Measurements from ENCODE around the gene LYZL1. TPM values are rescaled to one million over a fixed set of nuclear protein-coding genes. Genes with fewer than 3 reads are reported as not detected.

The LYZL1 gene
- total and polyA plus RNA-seq, 12 donors = not detected

DNA sequence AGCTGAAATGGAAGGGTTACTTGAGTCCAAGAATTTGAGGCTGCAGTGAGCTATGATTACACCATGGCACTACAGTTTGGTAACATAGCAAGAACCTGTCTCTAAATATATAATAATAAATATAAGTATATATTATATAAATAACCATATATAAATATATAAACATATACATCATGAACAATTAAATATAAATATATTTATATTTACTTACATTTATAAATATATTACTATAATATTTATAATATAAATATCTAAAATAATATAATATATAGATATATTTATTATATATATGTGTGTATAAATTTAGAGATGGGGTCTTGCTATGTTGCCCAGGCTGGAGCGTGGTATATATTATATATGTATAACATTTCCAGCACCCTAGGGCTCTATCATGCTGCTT is 42.4 kb upstream of the LYZL1 start:
- TF ChIP-seq, protein P1, sequence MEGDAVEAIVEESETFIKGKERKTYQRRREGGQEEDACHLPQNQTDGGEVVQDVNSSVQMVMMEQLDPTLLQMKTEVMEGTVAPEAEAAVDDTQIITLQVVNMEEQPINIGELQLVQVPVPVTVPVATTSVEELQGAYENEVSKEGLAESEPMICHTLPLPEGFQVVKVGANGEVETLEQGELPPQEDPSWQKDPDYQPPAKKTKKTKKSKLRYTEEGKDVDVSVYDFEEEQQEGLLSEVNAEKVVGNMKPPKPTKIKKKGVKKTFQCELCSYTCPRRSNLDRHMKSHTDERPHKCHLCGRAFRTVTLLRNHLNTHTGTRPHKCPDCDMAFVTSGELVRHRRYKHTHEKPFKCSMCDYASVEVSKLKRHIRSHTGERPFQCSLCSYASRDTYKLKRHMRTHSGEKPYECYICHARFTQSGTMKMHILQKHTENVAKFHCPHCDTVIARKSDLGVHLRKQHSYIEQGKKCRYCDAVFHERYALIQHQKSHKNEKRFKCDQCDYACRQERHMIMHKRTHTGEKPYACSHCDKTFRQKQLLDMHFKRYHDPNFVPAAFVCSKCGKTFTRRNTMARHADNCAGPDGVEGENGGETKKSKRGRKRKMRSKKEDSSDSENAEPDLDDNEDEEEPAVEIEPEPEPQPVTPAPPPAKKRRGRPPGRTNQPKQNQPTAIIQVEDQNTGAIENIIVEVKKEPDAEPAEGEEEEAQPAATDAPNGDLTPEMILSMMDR (IDR thresholded peaks at IDR 0.05) = no peak
- H3K27ac ChIP-seq = no peak overlapping the region
- no peak for DNase-seq
- no peak for ATAC-seq
- 94 to 98% methylated on average over 1 of the region's 1 CpG for WGBS, 2 donors
- H3K4me1 ChIP-seq = no peaks in the 10 kb centered on the region
- H3K36me3 ChIP-seq = no peaks in the 10 kb centered on the region
- H3K4me3 ChIP-seq = no peak overlapping the region
- peaks cover 0 to 4% (median 0%) of the 10 kb centered on the region in 7 donors for H3K27me3 ChIP-seq
- intact Hi-C loops (cut with DNase I) = no loop called here
- no peaks in the 10 kb centered on the region for H3K9me3 ChIP-seq

DNA sequence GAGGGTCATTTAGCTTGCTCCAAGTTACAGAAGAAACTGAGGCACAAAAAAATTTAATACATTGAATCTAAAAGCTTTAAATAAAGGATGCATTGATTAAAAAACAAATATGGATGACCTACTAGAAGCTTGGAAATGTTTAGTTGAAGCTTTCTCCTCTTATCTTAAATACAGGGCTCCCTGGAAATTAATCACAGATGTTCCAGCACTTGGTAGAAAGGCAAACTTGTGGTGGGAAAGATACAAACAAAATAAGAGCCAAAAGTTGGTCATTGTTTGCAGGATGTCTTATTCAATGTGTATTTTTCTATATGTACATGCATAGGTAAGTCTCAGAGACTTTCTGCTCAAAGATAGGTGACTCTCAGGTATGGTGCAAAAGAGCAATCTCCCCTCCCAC is 40.7 kb upstream of the LYZL1 start:
- DNase-seq = no peak

DNA sequence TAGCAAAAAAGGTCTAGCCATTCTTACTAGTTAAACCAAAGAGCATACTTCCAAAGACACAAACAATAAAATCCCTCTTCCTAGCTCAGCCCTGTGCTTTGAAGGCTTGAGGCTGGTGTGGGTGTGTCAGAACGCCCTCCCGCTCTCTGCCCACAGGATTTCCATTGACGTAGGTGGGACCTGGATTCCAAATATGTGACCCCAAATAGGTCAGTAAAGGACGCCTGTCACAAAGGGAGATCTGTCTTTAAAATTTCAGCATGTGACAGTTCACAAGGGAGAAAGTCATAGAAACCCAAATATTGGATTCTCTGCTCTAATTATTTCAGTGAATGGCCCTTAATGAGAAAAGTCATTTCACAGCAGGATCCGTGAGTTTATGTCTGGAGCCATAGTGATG is 39.9 kb upstream of the LYZL1 start:
- ATAC-seq (no peak), DNase-seq (no peak)
- 84 to 94% methylated on average over 5 of the region's 5 CpGs for WGBS, 2 donors
- Histone ChIP-seq H3K4me1 (peaks cover 0 to 12% (median 5%) of the 10 kb centered on the region in 9 donors), H3K27me3 (peaks cover 0 to 4% (median 0%) of the 10 kb centered on the region in 7 donors), H3K4me3 (no peak overlapping the region), H3K36me3 (no peaks in the 10 kb centered on the region), H3K9me3 (no peaks in the 10 kb centered on the region), H3K27ac (no peak overlapping the region)
- intact Hi-C loops (cut with DNase I) = no loop called here
- TF ChIP-seq, protein P1 (IDR thresholded peaks at IDR 0.05) = no peak

More for the DNA sequence above, 40.7 kb upstream of the LYZL1 start:
- H3K4me1 ChIP-seq = peaks cover 0 to 5% (median 0%) of the 10 kb centered on the region in 9 donors
- no peaks in the 10 kb centered on the region for H3K36me3 ChIP-seq
- no peak overlapping the region for H3K27ac ChIP-seq
- ATAC-seq = no peak
- intact Hi-C loops (cut with DNase I) = no loop called here
- H3K27me3 ChIP-seq = peaks cover 0 to 4% (median 0%) of the 10 kb centered on the region in 7 donors
- no peak overlapping the region for H3K4me3 ChIP-seq
- TF ChIP-seq, protein P1 (IDR thresholded peaks at IDR 0.05) = no peak
- H3K9me3 ChIP-seq = no peaks in the 10 kb centered on the region

DNA sequence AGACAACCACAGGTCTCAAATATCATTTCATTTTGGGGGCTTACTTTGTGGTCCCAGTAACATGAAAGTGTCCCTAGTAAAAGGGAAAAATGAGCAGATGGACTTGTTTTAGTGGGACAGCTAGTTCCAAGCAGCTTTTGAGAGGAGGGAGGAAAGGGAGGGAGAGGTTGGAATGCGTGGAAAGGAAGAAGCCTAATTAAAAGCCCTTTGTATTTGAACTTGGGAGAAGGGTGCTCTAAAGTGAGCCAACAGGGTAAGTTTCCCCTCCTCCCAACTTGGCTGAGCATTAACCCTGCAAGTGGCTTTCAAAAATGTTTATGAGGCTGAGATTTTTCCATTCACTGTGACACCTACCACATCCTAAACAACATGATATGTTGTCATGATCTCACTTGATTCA is 38.8 kb upstream of the LYZL1 start:
- H3K27me3 ChIP-seq = peaks cover 0 to 4% (median 0%) of the 10 kb centered on the region in 7 donors
- intact Hi-C loops (cut with DNase I) = no loop called here
- 67 to 70% methylated on average over 1 of the region's 1 CpG for WGBS, 2 donors
- H3K4me3 ChIP-seq = no peak overlapping the region
- H3K4me1 ChIP-seq = peaks cover 0 to 19% (median 5%) of the 10 kb centered on the region in 9 donors
- ATAC-seq (no peak), DNase-seq (no peak)
- no peaks in the 10 kb centered on the region for H3K9me3 ChIP-seq
- TF ChIP-seq, protein P1 (IDR thresholded peaks at IDR 0.05) = no peak
- no peaks in the 10 kb centered on the region for H3K36me3 ChIP-seq
- H3K27ac ChIP-seq = no peak overlapping the region
